Breast epithelium (tissue), 4 donors: Measurements from ENCODE around the gene CDON. TPM values are rescaled to one million over a fixed set of nuclear protein-coding genes. Genes with fewer than 3 reads are reported as not detected.

Experiments used
- DNase-seq, 2 donors: peaks; one replicate each; pipeline ENCODE4 v3.0.0-alpha.2; 2019; ENCODE audit warnings: low spot score in 2 of 2
- H3K27ac ChIP-seq, 2 donors: fragments of 200-600 bp; sonication (generic) in 1 of 2; one replicate each; pipeline ENCODE4 v1.5.1; 2016 to 2019; ENCODE audit warnings: mild to moderate bottlenecking in 1 of 2
- H3K27me3 ChIP-seq, 2 donors: fragments of 200-600 bp; sonication (generic) in 1 of 2; one replicate each; pipeline versions ENCODE4 v1.5.1 to v1.6.0; 2017 to 2019; ENCODE audit warnings: control low read depth in 1 of 2, mild to moderate bottlenecking in 1 of 2
- H3K36me3 ChIP-seq: fragments of 200-600 bp; one replicate; pipeline ENCODE4 v1.5.1; 2019
- H3K4me1 ChIP-seq, 2 donors: fragments of 200-600 bp; sonication (generic); one replicate each; pipeline ENCODE4 v1.5.1; 2016 to 2019; ENCODE audit warnings: control low read depth in 1 of 2
- H3K4me3 ChIP-seq, 3 donors: fragments of 200-600 bp; sonication (generic); 1 replicate in 2 of 3; 2 replicates in 1 of 3; pipeline ENCODE4 v1.5.1; 2016 to 2019; ENCODE audit warnings: mild to moderate bottlenecking in 3 of 3, moderate library complexity in 2 of 3
- H3K9me3 ChIP-seq, 2 donors: fragments of 200-600 bp; sonication (generic) in 1 of 2; one replicate each; pipeline ENCODE4 v1.5.1; 2016 to 2019; ENCODE audit warnings: control low read depth in 1 of 2
- POLR2A ChIP-seq: fragments of 450-650 bp; IDR thresholded peaks from one replicate; pipeline ENCODE4 v1.6.1; 2016; ENCODE audit warnings: antibody characterized with exemption, mild to moderate bottlenecking, moderate library complexity
- POLR2AphosphoS5 ChIP-seq, 3 donors: sonication (generic); formaldehyde crosslinking; IDR thresholded peaks; one replicate each; pipeline ENCODE4 v1.6.1; 2017; ENCODE audit warnings: antibody characterized with exemption in 3 of 3
- intact Hi-C: fragments of 100-400 bp; cut with DNase I; formaldehyde crosslinking; loops from one replicate; pipeline ENCODE4 v1.15.1; 2023; ENCODE audit warnings: low total_unique reads
- total RNA-seq, 3 donors: library from RNA; depleted of rRNA; stranded (reverse); fragments of >200 nt; gene quantifications; one replicate each; pipeline ENCODE4 v1.1.0, GENCODE V29; 2016
- TF ChIP-seq, protein P1 (sequence below), 3 donors: fragments of 450-650 bp; IDR thresholded peaks; one replicate each; pipeline ENCODE4 v1.5.1; 2016 to 2017; ENCODE audit warnings: antibody characterized with exemption in 3 of 3, mild to moderate bottlenecking in 3 of 3, moderate library complexity in 3 of 3

Gene CDON
- total RNA-seq, 3 donors from 2014 or later: 14.9 to 29.3 (median 26.5) TPM

DNA sequence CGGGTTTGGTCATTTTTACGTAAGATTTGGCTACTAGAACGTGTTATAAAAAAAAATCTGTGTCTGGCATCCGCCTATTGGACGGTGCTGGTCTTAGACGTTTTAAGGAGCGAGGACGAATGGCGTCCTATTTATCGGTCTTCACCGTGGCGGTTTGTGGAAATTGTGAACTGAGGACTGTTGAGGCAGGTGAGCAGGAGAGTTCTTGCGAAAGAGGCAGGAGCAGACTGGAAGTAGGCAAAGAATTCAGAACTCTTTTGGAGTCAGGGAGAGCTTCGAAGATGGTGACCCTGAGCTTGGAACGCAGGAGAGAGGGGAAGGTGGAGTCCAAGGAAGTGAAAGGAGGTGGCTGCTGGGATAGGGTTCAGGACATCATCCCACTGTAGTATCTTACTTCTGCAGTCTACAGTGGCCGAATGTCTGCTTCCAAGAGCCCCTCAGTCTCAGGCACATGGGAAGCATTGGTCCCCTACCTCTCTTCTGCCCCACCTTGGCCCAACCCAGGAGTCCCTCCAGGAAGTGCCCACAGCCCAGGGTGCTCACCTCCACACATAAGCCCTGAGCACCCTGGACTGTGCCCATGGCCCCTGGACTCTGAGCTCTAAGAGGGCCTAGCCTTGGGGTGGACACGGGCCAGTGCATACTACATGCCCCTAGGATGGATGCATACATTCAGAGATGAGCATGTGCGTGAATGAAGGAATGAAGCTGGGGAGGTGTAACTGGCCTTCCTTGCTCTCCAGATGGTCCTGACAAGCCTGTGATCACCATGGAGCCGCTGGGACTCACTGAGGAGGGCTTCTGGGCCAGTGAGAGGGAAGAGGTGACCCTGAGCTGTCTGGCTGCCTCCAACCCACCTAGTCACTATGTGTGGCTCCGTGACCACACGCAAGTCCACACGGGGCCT lies 113.1 kb downstream of the CDON start:
- H3K27me3 ChIP-seq: no peaks in the 10 kb centered on the region
- no peaks in the 10 kb centered on the region for H3K36me3 ChIP-seq
- peak overlapping the region in 1 of 2 donors; percentile 89 for H3K27ac ChIP-seq
- H3K4me3 ChIP-seq: no peak overlapping the region
- peaks cover 7 to 11% of the 10 kb centered on the region in 2 donors for H3K4me1 ChIP-seq
- H3K9me3 ChIP-seq: no peaks in the 10 kb centered on the region
- TF ChIP-seq POLR2A (no peak), POLR2AphosphoS5 (IDR thresholded peaks at IDR 0.05) (no peak)
- TF ChIP-seq, protein P1, sequence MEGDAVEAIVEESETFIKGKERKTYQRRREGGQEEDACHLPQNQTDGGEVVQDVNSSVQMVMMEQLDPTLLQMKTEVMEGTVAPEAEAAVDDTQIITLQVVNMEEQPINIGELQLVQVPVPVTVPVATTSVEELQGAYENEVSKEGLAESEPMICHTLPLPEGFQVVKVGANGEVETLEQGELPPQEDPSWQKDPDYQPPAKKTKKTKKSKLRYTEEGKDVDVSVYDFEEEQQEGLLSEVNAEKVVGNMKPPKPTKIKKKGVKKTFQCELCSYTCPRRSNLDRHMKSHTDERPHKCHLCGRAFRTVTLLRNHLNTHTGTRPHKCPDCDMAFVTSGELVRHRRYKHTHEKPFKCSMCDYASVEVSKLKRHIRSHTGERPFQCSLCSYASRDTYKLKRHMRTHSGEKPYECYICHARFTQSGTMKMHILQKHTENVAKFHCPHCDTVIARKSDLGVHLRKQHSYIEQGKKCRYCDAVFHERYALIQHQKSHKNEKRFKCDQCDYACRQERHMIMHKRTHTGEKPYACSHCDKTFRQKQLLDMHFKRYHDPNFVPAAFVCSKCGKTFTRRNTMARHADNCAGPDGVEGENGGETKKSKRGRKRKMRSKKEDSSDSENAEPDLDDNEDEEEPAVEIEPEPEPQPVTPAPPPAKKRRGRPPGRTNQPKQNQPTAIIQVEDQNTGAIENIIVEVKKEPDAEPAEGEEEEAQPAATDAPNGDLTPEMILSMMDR (IDR thresholded peaks at IDR 0.05): no peak
- intact Hi-C loops: no loop called here
- DNase-seq: no peak

DNA sequence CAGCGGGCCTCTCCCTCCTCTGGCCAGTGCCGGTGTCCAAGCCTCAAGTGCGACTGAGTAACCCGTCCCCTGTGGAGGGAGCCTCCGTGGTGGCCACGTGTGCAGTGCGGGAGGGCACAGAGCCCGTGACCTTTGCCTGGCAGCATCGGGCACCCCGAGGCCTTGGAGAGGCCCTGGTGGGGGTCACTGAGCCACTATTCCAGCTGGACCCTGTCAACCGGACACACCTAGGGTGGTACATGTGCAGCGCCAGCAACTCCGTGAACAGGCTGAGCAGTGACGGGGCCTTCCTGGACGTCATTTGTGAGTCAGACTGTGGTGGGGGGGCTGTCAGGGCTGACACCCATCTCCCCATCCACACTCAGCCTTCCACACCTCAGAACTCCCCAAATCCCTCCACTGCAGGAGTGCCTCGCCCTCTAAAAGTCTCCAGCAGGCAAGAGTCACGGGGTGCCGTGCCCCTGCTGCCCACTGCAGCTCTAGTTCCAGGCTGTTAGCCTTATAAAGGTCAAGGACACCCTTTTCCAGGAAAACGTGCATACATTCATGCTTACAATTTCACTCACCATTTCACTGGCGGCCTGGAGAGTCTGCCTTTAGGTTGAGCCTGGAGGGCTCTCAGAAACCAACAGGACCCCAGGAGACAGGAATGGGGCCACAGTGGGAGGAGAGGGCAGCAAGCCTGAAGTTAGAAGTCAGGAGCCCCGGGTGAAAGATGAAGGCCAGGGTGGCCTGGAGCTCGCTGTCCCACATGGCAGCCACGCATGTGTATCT lies 114.2 kb downstream of the CDON start:
- TF ChIP-seq, protein P1 (IDR thresholded peaks at IDR 0.05): no peak
- TF ChIP-seq POLR2A: no peak
- TF ChIP-seq POLR2AphosphoS5 (IDR thresholded peaks at IDR 0.05): no peak
- no peak overlapping the region for H3K4me3 ChIP-seq

DNA sequence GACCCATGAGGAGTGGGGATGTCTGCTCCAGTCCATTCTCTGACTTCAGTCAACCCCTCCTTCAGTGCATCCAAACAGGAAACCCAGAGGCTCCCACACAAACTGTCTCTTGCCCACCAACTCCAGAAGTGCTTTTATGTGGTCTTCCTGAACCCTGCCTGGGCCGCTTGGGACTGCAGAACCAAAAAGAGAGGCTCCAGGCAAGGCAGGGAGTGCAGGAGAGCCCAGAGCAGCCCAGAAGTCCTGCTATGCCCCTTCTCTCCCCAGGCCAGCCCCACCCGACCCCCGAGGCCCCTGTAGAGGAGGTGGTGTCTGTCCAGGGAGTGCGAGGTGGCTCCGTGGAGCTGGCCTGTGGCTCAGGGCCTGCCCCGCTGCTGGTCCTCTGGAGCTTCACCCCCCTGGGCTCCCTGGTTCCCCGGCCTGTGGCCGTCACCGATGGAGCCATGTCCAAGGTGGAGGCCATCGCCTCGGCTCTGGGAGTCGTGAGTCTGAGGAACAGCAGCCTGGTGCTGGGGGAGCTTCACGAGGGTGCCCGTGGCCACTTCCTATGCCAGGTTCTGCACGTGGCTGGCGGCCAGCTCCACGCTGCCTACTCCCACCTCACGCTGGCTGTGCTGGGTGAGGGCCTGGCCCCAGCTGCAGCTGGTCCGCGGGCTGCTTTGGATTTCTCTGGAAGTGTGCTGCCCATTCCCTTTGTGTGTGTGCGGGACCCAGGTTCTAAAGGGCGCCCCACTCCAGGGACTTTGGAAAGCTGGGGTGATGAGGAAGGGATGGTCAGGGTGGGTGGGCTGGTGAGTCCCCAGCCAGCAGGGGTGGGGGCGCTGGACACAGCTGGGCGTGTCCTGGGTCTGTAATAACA lies 115.0 kb downstream of the CDON start:
- intact Hi-C loops: no loop called here
- Histone ChIP-seq H3K27ac (no peak overlapping the region), H3K27me3 (no peaks in the 10 kb centered on the region), H3K4me3 (no peak overlapping the region), H3K9me3 (no peaks in the 10 kb centered on the region), H3K4me1 (peaks cover 7 to 11% of the 10 kb centered on the region in 2 donors), H3K36me3 (no peaks in the 10 kb centered on the region)
- TF ChIP-seq POLR2A (no peak), POLR2AphosphoS5 (IDR thresholded peaks at IDR 0.05) (no peak)
- TF ChIP-seq, protein P1 (IDR thresholded peaks at IDR 0.05): no peak
- DNase-seq: no peak

More for the DNA sequence above, 114.2 kb downstream of the CDON start:
- intact Hi-C loops: no loop called here
- no peaks in the 10 kb centered on the region for H3K27me3 ChIP-seq
- H3K36me3 ChIP-seq: no peaks in the 10 kb centered on the region
- no peak overlapping the region for H3K27ac ChIP-seq
- peaks cover 7 to 11% of the 10 kb centered on the region in 2 donors for H3K4me1 ChIP-seq
- no peak for DNase-seq
- no peaks in the 10 kb centered on the region for H3K9me3 ChIP-seq

DNA sequence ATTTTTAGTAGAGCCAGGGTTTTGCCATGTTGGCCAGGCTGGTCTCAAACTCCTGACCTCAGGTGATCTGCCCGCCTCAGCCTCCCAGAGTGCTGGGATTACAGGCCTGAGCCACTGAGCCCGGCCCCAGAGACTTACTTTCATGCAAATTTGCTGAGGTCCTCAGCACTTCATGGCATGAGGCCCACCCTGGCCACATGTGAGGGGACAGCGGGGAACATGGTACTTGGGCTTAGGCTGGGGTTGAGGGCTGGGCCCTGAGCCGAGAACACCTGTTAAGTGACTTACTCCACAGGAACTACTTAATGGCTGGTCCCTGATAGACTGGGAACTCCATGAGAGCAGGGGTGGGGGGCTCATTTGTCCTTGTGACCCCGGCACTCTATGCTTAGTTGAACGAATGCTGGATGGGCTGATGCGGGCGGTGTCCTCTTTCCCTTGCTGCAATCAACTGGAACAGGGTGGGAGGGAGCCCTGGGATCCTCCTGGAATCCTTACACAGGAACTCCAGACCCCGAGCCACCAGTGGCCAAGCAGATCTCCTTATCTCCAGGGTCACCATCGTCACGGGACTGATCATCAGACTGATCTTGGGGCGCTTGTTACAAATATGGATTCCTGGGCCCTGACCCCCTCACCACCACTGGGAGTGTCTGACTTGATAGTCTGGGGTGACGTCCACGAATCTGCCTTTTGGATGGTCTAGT lies 115.8 kb downstream of the CDON start:
- DNase-seq: no peak
- Histone ChIP-seq H3K4me3 (no peak overlapping the region), H3K36me3 (no peaks in the 10 kb centered on the region), H3K27ac (no peak overlapping the region), H3K27me3 (no peaks in the 10 kb centered on the region), H3K9me3 (no peaks in the 10 kb centered on the region), H3K4me1 (peaks cover 6 to 11% of the 10 kb centered on the region in 2 donors)
- no peak for TF ChIP-seq POLR2AphosphoS5 (IDR thresholded peaks at IDR 0.05)
- TF ChIP-seq, protein P1 (IDR thresholded peaks at IDR 0.05): no peak
- no peak for TF ChIP-seq POLR2A
- intact Hi-C loops: no loop called here
